HCT116 (cell line): Measurements from ENCODE around the gene ASB8. TPM values are rescaled to one million over a fixed set of nuclear protein-coding genes. Genes with fewer than 3 reads are reported as not detected.

Experiments
- ATAC-seq: fragments of 200-7000 bp; cut with Tn5 transposase; 2 replicates; pipeline ENCODE4 v1.9.1; 2020; ENCODE audit warnings: mild to moderate bottlenecking, moderate library complexity
- BruUV-seq: library from RNA; stranded (reverse); fragments of 400-500 nt; replicated peaks from 2 replicates; lab custom pipeline; 2021; lab: Mats Ljungman, UMichigan
- CTCF ChIA-PET: fragments of 300-600 bp; sonication (Branson Sonifier 250); formaldehyde crosslinking; loops from one replicate; lab custom pipeline; 2021; ENCODE audit warnings: antibody characterized with exemption; lab: Charles Lee
- POLR2A ChIA-PET: fragments of 300-600, 350-600 bp; sonication (Branson Sonifier 250); formaldehyde crosslinking; loops from one replicate; lab custom pipeline; 2021; ENCODE audit warnings: antibody characterized with exemption; lab: Charles Lee
- RAD21 ChIA-PET, 2 experiments: fragments of 300-600 bp; sonication (Branson Sonifier 250); formaldehyde crosslinking; loops; one replicate each; lab custom pipeline; 2023; ENCODE audit warnings: low total read pairs in 2 of 2; ENCODE audit not compliant: uncharacterized antibody in 2 of 2, unreplicated experiment in 2 of 2, low non-redundant PET in 1 of 2; lab: Charles Lee
- DNase-seq: peaks from one replicate; pipeline ENCODE4 v3.0.0-alpha.2; 2010; ENCODE audit warnings: low read depth, low spot score
- H2AFZ ChIP-seq: fragments of 200-600 bp; shearing (Covaris generic), sonication (generic); 2 replicates; pipeline ENCODE4 v1.6.1; 2017; ENCODE audit warnings: low read depth, mixed run types, mixed read lengths, antibody characterized with exemption, low read length; ENCODE audit not compliant: poor library complexity, severe bottlenecking
- H3K27ac ChIP-seq: 2 replicates; pipeline ENCODE4 v1.5.1; 2012; ENCODE audit warnings: low read depth, low read length
- H3K27me3 ChIP-seq: fragments of 200-600 bp; sonication (generic); 2 replicates; pipeline ENCODE4 v1.6.1; 2016; ENCODE audit warnings: mixed run types, low read length, mixed read lengths; ENCODE audit not compliant: insufficient read depth
- H3K36me3 ChIP-seq, 2 experiments: fragments of 200-500 bp in 1 of 2; fragments of 200-600 bp in 1 of 2; sonication (Bioruptor generic) in 1 of 2; sonication (generic) in 1 of 2; 2 replicates each; pipeline versions ENCODE4 v1.5.1 to v1.6.1; 2014 to 2016; ENCODE audit warnings: low read length in 2 of 2, inconsistent platforms in 1 of 2, mixed read lengths in 1 of 2, mixed run types in 1 of 2; ENCODE audit not compliant: insufficient read depth in 2 of 2, control insufficient read depth in 1 of 2
- H3K4me1 ChIP-seq, 2 experiments: fragments of 200-600 bp in 1 of 2; sonication (generic) in 1 of 2; 2 replicates each; pipeline versions ENCODE4 v1.5.1 to v1.6.1; 2012 to 2017; ENCODE audit warnings: low read length in 2 of 2, inconsistent platforms in 1 of 2, mild to moderate bottlenecking in 1 of 2, mixed read lengths in 1 of 2, mixed run types in 1 of 2, moderate library complexity in 1 of 2; ENCODE audit not compliant: insufficient read depth in 2 of 2, control insufficient read depth in 1 of 2
- H3K4me2 ChIP-seq: fragments of 200-600 bp; sonication (generic); 2 replicates; pipeline ENCODE4 v1.6.1; 2017; ENCODE audit warnings: mixed run types, low read length, mixed read lengths
- H3K4me3 ChIP-seq, 2 experiments: fragments of 200-600 bp in 1 of 2; sonication (generic) in 1 of 2; replicated peaks in 1 of 2; 2 replicates each; pipeline ENCODE4 v1.5.1; 2011 to 2016; ENCODE audit warnings: low read length in 2 of 2, control low read depth in 1 of 2, low read depth in 1 of 2, mild to moderate bottlenecking in 1 of 2, mixed read lengths in 1 of 2, mixed run types in 1 of 2
- H3K79me2 ChIP-seq: fragments of 200-600 bp; sonication (generic); 2 replicates; pipeline ENCODE4 v1.6.1; 2017; ENCODE audit warnings: mild to moderate bottlenecking, mixed run types, low read length, moderate library complexity, mixed read lengths; ENCODE audit not compliant: insufficient read depth
- H3K9ac ChIP-seq: fragments of 200-600 bp; sonication (generic); 2 replicates; pipeline ENCODE4 v1.6.1; 2016; ENCODE audit warnings: low read length, mixed read lengths
- H3K9me2 ChIP-seq: fragments of 200-600 bp; sonication (generic), shearing (Covaris generic); 2 replicates; pipeline ENCODE4 v1.6.1; 2017; ENCODE audit warnings: mixed run types, mild to moderate bottlenecking, moderate library complexity; ENCODE audit not compliant: insufficient read depth
- H3K9me3 ChIP-seq, 2 experiments: fragments of 200-500 bp in 1 of 2; fragments of 200-600 bp in 1 of 2; sonication (Bioruptor generic) in 1 of 2; sonication (generic) in 1 of 2; 2 replicates each; pipeline ENCODE4 v1.6.1; 2014 to 2017; ENCODE audit warnings: low read length in 2 of 2, mixed read lengths in 2 of 2, inconsistent platforms in 1 of 2, low read depth in 1 of 2, mild to moderate bottlenecking in 1 of 2, mixed run types in 1 of 2, moderate library complexity in 1 of 2; ENCODE audit not compliant: control insufficient read depth in 1 of 2, insufficient read depth in 1 of 2
- H4K20me1 ChIP-seq: fragments of 200-600 bp; sonication (generic), shearing (Covaris generic); 2 replicates; pipeline ENCODE4 v1.6.1; 2017; ENCODE audit warnings: mixed run types, mild to moderate bottlenecking, moderate library complexity; ENCODE audit not compliant: insufficient read depth
- EGR1 ChIP-seq: IDR thresholded peaks from 2 replicates; pipeline ENCODE4 v1.6.1; 2012; ENCODE audit warnings: low read depth
- EZH2 ChIP-seq: fragments of 200-600 bp; sonication (generic); IDR thresholded peaks from 2 replicates; pipeline ENCODE4 v1.6.1; 2017; ENCODE audit warnings: antibody characterized with exemption, mixed run types
- EZH2phosphoT487 ChIP-seq: fragments of 200-600 bp; IDR thresholded peaks from 2 replicates; pipeline ENCODE4 v1.6.1; 2018; ENCODE audit warnings: antibody characterized with exemption, borderline replicate concordance
- JUND ChIP-seq: IDR thresholded peaks from 2 replicates; pipeline ENCODE4 v1.6.1; 2012
- RAD21 ChIP-seq: IDR thresholded peaks from 2 replicates; pipeline ENCODE4 v1.6.1; 2012; ENCODE audit warnings: low read depth, mild to moderate bottlenecking
- intact Hi-C: fragments of 100-400 bp; cut with micrococcal nuclease; formaldehyde crosslinking; loops from 2 replicates; pipeline ENCODE4 v1.10.0; 2022
- total RNA-seq: library from RNA; stranded (reverse); gene quantifications from one replicate; pipeline ENCODE4 v1.2.1, GENCODE V29; 2021; ENCODE audit not compliant: unreplicated experiment
- TF ChIP-seq, protein P1 (sequence below): IDR thresholded peaks from 2 replicates; pipeline ENCODE4 v1.6.1; 2011; ENCODE audit warnings: mild to moderate bottlenecking, low read length, moderate library complexity; ENCODE audit not compliant: insufficient replicate concordance; ENCODE audit errors: extremely low read depth
- TF ChIP-seq, protein P2 (sequence below): IDR thresholded peaks from 2 replicates; pipeline ENCODE4 v1.6.1; 2012
- TF ChIP-seq, protein P3 (sequence below): IDR thresholded peaks from 2 replicates; pipeline ENCODE4 v1.6.1; 2012
- TF ChIP-seq, protein P4 (sequence below): IDR thresholded peaks from 2 replicates; pipeline ENCODE4 v1.6.1; 2012; ENCODE audit warnings: low read depth

The ASB8 gene
- total RNA-seq, 1 experiment from 2014 or later, result 14.0 TPM

DNA sequence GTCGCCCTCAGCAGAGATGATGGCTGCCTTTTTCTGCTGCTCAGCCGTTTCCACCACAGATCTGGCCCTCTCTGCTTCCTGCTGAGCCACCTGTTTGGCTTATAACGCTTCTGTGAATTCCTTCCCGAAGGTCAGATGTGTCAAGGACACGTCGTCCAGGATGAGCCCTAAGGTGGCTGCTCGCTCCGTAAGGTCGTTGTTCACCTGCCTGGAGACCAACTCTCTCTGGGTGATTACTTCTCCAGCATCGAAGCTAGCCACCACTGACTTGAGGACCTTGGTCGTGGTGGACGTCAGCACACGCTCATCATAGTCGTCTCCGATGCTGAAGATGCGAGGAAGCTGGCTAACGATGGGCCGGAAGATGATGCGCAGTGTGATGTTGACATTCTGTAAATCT lies 11.7 kb upstream of the ASB8 start:
- no peak overlapping the region for H3K27ac ChIP-seq
- ChIA-PET POLR2A (no interaction called here), RAD21 (no interaction called here), CTCF (no interaction called here)
- no peaks in the 10 kb centered on the region for H3K9me2 ChIP-seq
- no peak overlapping the region for H3K9ac ChIP-seq
- no peaks in the 10 kb centered on the region for H4K20me1 ChIP-seq
- no peak overlapping the region for H3K4me2 ChIP-seq
- no peaks in the 10 kb centered on the region for H3K36me3 ChIP-seq
- no TSS peak for BruUV-seq
- H3K4me1 ChIP-seq, result no peaks in the 10 kb centered on the region
- intact Hi-C loops, result loop anchor here (5.0 to 10.0 kb wide), 3 partner anchors 207 to 454 kb away; partner anchors contain the start of gene TMEM106C
- H3K79me2 ChIP-seq, result no peaks in the 10 kb centered on the region
- DNase-seq, result no peak
- TF ChIP-seq, protein P1, sequence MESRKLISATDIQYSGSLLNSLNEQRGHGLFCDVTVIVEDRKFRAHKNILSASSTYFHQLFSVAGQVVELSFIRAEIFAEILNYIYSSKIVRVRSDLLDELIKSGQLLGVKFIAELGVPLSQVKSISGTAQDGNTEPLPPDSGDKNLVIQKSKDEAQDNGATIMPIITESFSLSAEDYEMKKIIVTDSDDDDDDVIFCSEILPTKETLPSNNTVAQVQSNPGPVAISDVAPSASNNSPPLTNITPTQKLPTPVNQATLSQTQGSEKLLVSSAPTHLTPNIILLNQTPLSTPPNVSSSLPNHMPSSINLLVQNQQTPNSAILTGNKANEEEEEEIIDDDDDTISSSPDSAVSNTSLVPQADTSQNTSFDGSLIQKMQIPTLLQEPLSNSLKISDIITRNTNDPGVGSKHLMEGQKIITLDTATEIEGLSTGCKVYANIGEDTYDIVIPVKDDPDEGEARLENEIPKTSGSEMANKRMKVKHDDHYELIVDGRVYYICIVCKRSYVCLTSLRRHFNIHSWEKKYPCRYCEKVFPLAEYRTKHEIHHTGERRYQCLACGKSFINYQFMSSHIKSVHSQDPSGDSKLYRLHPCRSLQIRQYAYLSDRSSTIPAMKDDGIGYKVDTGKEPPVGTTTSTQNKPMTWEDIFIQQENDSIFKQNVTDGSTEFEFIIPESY, result no peak
- TF ChIP-seq, protein P2, sequence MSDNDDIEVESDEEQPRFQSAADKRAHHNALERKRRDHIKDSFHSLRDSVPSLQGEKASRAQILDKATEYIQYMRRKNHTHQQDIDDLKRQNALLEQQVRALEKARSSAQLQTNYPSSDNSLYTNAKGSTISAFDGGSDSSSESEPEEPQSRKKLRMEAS, result no peak
- TF ChIP-seq, protein P3, sequence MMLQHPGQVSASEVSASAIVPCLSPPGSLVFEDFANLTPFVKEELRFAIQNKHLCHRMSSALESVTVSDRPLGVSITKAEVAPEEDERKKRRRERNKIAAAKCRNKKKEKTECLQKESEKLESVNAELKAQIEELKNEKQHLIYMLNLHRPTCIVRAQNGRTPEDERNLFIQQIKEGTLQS, result no peak
- TF ChIP-seq RAD21, result no peak
- TF ChIP-seq EZH2phosphoT487, result no peak
- no peak for TF ChIP-seq EGR1
- TF ChIP-seq JUND, result no peak
- TF ChIP-seq, protein P4, sequence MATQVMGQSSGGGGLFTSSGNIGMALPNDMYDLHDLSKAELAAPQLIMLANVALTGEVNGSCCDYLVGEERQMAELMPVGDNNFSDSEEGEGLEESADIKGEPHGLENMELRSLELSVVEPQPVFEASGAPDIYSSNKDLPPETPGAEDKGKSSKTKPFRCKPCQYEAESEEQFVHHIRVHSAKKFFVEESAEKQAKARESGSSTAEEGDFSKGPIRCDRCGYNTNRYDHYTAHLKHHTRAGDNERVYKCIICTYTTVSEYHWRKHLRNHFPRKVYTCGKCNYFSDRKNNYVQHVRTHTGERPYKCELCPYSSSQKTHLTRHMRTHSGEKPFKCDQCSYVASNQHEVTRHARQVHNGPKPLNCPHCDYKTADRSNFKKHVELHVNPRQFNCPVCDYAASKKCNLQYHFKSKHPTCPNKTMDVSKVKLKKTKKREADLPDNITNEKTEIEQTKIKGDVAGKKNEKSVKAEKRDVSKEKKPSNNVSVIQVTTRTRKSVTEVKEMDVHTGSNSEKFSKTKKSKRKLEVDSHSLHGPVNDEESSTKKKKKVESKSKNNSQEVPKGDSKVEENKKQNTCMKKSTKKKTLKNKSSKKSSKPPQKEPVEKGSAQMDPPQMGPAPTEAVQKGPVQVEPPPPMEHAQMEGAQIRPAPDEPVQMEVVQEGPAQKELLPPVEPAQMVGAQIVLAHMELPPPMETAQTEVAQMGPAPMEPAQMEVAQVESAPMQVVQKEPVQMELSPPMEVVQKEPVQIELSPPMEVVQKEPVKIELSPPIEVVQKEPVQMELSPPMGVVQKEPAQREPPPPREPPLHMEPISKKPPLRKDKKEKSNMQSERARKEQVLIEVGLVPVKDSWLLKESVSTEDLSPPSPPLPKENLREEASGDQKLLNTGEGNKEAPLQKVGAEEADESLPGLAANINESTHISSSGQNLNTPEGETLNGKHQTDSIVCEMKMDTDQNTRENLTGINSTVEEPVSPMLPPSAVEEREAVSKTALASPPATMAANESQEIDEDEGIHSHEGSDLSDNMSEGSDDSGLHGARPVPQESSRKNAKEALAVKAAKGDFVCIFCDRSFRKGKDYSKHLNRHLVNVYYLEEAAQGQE, result no peak
- no peak for TF ChIP-seq EZH2
- ATAC-seq, result no peak
- no peak overlapping the region for H2AFZ ChIP-seq
- H3K27me3 ChIP-seq, result no peaks in the 10 kb centered on the region
- H3K4me3 ChIP-seq, result no peak overlapping the region
- H3K9me3 ChIP-seq, result no peaks in the 10 kb centered on the region
